Glomerular visceral epithelial cell (primary cell): Measurements from ENCODE around the gene FCAMR.
A peak's percentile ranks its signal among the peaks of the same experiment; 100 is the strongest.

Experiments
- DNase-seq: peaks from one replicate; pipeline ENCODE4 v3.0.0-alpha.2; 2016; ENCODE audit errors: extremely low spot score

Gene FCAMR

GRCh38 chr1:206909161-206909882 is 60.9 kb downstream of the FCAMR start:
- peak; percentile 46 for DNase-seq

- no peak for DNase-seq
Measured at GRCh38 chr1:206908038-206908437, 62.2 kb downstream of the FCAMR start.
